ENCODE measurements around the gene GJB3. TPM values are rescaled to one million over a fixed set of nuclear protein-coding genes. Genes with fewer than 3 reads are reported as not detected.
A peak's percentile ranks its signal among the peaks of the same experiment; 100 is the strongest.
"Not testable (repeated sequence)": the region's sequence is repeated elsewhere in the genome, so short reads cannot be mapped to it uniquely, and the experiment has no call there.

The GJB3 gene
- total RNA-seq, result 29.7 and 30.0 TPM in 2 replicates

DNA sequence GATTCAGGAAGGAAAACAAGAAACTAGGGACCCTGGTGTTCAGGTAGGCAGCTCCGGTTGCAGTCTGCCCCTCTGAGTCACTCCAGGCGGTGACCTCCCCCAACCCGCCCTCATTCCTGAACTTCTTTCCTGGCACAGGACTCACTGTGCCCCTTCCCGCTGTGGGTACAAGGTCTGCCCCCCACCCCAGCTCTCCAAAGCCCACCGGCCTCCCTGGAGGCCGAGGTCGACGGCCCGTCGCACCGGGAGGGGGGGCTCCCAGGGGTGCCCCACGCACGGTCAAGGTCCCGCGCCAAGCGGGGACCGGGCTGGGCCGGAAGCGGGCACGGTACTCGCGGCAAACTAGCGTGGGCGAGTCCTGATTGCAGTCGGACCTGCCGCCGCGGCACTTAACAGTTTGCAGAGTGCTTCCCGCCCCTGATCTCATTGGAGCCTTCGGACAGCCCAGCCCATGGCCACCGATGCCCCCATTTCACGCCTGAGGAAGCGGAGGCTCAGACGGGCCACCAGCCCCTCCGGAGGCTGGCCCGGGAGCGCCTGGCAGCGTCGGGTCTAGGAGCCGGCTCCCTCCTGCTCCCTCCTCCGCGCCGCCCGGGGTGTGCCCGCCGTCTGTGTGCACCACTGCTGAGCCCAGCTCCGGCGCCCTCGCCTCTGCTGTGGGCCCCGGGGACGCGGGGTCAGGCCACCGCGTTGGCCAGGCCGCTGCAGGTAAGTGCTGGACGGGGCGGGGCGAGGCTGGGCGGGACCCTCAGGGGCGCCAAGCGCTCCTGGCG lies at the start of gene GJB3:
GJB3 (plus strand) TSS at position 144 of the 773 bp plus-strand sequence. CDS start 3,549 bp downstream, outside the sequence.
- H3K27me3 ChIP-seq (ENCODE audit: control insufficient read depth, insufficient read depth, low read length), result no peaks in the 10 kb centered on the region
- DNase-seq (ENCODE audit: low read depth), result no peak
- H3K36me3 ChIP-seq (ENCODE audit: control insufficient read depth, insufficient read depth, low read length), result no peaks in the 10 kb centered on the region
- TF ChIP-seq, protein P1, sequence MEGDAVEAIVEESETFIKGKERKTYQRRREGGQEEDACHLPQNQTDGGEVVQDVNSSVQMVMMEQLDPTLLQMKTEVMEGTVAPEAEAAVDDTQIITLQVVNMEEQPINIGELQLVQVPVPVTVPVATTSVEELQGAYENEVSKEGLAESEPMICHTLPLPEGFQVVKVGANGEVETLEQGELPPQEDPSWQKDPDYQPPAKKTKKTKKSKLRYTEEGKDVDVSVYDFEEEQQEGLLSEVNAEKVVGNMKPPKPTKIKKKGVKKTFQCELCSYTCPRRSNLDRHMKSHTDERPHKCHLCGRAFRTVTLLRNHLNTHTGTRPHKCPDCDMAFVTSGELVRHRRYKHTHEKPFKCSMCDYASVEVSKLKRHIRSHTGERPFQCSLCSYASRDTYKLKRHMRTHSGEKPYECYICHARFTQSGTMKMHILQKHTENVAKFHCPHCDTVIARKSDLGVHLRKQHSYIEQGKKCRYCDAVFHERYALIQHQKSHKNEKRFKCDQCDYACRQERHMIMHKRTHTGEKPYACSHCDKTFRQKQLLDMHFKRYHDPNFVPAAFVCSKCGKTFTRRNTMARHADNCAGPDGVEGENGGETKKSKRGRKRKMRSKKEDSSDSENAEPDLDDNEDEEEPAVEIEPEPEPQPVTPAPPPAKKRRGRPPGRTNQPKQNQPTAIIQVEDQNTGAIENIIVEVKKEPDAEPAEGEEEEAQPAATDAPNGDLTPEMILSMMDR (IDR thresholded peaks at IDR 0.05; ENCODE audit: insufficient read depth, low read length, poor library complexity, severe bottlenecking), result no peak
- H3K4me3 ChIP-seq (ENCODE audit: low read depth, low read length), result peak within 1 kb of the TSS; percentile 60

DNA sequence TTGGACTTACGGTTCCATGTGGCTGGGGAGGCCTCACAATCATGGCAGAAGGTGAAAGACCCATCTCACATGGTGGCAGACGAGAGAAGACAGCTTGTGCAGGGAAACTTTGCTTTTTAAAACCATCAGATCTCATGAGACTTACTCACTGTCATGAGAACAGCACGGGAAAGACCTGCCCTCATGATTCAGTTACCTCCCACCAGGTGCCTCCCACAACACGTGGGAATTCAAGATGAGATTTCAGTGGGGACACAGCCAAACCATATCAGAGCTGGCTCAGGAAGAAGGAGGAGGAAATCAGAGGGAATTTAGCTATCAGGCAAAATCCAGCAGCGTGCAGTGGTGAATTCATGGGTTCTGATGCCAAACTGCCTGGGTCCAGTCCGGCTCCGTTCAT lies 48.2 kb upstream of the GJB3 start:
- H3K4me3 ChIP-seq (ENCODE audit: low read depth, low read length); DNase-seq (ENCODE audit: low read depth); H3K36me3 ChIP-seq (ENCODE audit: control insufficient read depth, insufficient read depth, low read length); H3K27me3 ChIP-seq (ENCODE audit: control insufficient read depth, insufficient read depth, low read length): not testable (repeated sequence)

DNA sequence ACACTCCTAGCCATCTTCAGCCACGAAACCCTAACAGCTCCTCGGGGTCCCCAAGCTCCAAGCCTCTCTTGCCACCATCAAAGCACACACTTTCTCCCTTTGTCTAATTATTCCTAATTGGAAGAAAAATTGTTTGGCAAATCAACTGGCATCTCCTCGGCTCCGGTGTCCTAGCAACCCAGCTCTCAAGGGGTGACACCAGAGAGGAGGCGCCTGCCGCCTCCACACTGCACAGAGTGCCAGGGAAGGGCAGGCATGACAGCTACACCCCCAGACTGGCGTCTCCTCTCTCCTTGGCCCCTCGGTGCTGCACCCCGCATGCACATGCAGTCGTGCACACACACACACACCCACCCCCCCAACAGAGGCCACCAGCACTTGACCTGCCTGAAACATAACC lies 44.3 kb upstream of the GJB3 start:
- TF ChIP-seq, protein P1 (IDR thresholded peaks at IDR 0.05; ENCODE audit: insufficient read depth, low read length, poor library complexity, severe bottlenecking), result no peak
- DNase-seq (ENCODE audit: low read depth), result no peak
- no peak overlapping the region for H3K4me3 ChIP-seq (ENCODE audit: low read depth, low read length)
- no peaks in the 10 kb centered on the region for H3K36me3 ChIP-seq (ENCODE audit: control insufficient read depth, insufficient read depth, low read length)
- peaks cover 5% of the 10 kb centered on the region for H3K27me3 ChIP-seq (ENCODE audit: control insufficient read depth, insufficient read depth, low read length)

DNA sequence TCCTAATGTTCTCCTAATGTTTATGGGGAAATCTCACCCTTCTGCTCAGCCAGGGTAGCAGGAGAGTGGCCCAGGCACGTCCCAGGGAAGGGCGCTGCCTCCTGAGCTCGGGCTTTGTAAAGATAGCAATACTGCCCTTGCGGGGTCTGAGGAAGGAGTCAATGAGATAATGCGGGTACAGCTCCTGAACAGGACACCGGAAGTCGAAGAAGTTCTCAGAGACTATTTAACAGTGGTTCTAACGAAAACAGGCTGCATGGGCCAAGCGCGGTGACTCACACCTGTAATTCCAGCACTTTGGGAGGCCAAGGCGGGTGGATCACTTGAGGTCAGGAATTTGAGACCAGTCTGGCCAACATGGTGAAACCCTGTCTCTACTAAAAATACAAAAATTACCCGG lies 43.8 kb upstream of the GJB3 start:
- H3K36me3 ChIP-seq (ENCODE audit: control insufficient read depth, insufficient read depth, low read length); H3K4me3 ChIP-seq (ENCODE audit: low read depth, low read length); H3K27me3 ChIP-seq (ENCODE audit: control insufficient read depth, insufficient read depth, low read length); DNase-seq (ENCODE audit: low read depth): not testable (repeated sequence)

DNA sequence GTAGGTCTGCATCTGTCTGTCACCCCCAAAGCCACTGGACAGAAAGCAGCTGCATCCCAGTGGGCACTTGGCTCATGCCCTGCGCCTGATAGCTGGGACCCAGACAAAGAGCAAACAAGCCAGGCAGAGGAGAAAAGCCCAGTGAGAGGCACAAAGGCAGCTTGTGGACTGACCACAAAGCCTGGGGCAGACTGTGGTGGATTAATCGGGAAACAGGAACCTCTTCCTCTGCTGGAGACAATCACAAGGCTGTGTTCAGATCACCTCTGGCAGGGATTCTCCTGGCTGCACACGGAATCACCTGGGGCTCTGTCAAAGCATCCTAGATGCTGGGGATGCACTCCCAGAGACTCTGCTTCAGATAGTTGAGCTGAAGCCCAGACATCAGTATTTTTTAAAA lies 41.4 kb upstream of the GJB3 start:
- peaks cover 5% of the 10 kb centered on the region for H3K27me3 ChIP-seq (ENCODE audit: control insufficient read depth, insufficient read depth, low read length)
- TF ChIP-seq, protein P1 (IDR thresholded peaks at IDR 0.05; ENCODE audit: insufficient read depth, low read length, poor library complexity, severe bottlenecking), result no peak
- H3K36me3 ChIP-seq (ENCODE audit: control insufficient read depth, insufficient read depth, low read length), result no peaks in the 10 kb centered on the region
- H3K4me3 ChIP-seq (ENCODE audit: low read depth, low read length), result no peak overlapping the region
- DNase-seq (ENCODE audit: low read depth), result no peak

DNA sequence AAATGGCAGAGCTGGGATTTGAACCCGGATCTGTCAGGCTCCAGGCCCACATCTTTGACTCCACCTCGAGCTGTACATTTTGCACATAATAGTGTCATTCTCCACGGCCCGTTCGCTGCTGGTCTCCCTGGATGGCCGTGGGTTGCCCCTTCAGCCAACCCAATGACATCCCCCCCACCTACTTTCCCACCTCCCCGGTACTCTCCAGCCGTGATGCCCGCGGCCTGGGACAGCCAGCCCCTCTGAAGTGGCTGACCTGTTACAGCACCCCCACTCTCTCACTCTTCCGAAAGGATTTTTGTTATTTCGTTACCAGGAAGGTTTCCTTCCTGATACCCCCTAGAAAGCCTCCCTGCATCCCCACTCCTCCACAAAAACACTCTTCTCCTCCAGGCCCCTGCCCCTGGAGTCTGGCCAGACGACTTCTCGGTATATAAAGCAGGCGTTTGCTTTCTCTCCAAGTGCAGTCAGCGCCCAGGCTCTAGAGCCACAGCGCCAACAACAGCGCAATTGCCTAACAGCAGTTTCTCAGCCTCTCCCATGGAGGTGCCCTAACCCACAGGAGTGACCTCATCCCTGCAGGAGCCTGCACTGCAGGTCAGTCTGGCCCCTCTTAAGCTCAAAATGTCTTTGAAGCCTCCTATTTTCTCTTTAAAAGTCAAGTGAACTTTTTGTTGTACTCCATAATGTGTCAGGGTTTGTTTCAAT lies 40.7 kb upstream of the GJB3 start:
- no peak for DNase-seq (ENCODE audit: low read depth)
- Histone ChIP-seq H3K36me3 (ENCODE audit: control insufficient read depth, insufficient read depth, low read length) (no peaks in the 10 kb centered on the region), H3K4me3 (ENCODE audit: low read depth, low read length) (no peak overlapping the region), H3K27me3 (ENCODE audit: control insufficient read depth, insufficient read depth, low read length) (peaks cover 5% of the 10 kb centered on the region)
- TF ChIP-seq, protein P1 (IDR thresholded peaks at IDR 0.05; ENCODE audit: insufficient read depth, low read length, poor library complexity, severe bottlenecking), result no peak

Data from kidney epithelial cell (primary cell).